Activated T-cell treated with anti-CD3 and anti-CD28 coated beads for 1 hour (primary cell): ENCODE measurements around the gene MED12L.
A peak's percentile ranks its signal among the peaks of the same experiment; 100 is the strongest.
"Not testable (repeated sequence)": the region's sequence is repeated elsewhere in the genome, so short reads cannot be mapped to it uniquely, and the experiment has no call there.

ENCODE experiments used
- DNase-seq: peaks from one replicate; pipeline ENCODE4 v3.0.0-alpha.2; 2020; ENCODE audit warnings: low read depth

MED12L gene

GRCh38 chr3:151213151-151213550 lies 127.7 kb downstream of the MED12L start:
- DNase-seq: no peak

GRCh38 chr3:151213881-151214280 lies 128.4 kb downstream of the MED12L start:
- no peak for DNase-seq

GRCh38 chr3:151214459-151214858 lies 129.0 kb downstream of the MED12L start:
- no peak for DNase-seq

GRCh38 chr3:151216641-151217607 lies 131.5 kb downstream of the MED12L start:
- no peak for DNase-seq

- DNase-seq: no peak
Observed at GRCh38 chr3:151218136-151218535, 132.7 kb downstream of the MED12L start.

- no peak for DNase-seq
Observed at GRCh38 chr3:151219056-151219455, 133.6 kb downstream of the MED12L start.

- no peak for DNase-seq
Observed at GRCh38 chr3:151224268-151224866, 138.9 kb downstream of the MED12L start.

GRCh38 chr3:151225040-151225975 lies 139.8 kb downstream of the MED12L start:
- DNase-seq: no peak

- no peak for DNase-seq
Observed at GRCh38 chr3:151226088-151226563, 140.7 kb downstream of the MED12L start.

- DNase-seq: no peak
Observed at GRCh38 chr3:151226825-151227224, 141.4 kb downstream of the MED12L start.

- no peak for DNase-seq
Observed at GRCh38 chr3:151227266-151227806, 141.9 kb downstream of the MED12L start.

GRCh38 chr3:151227807-151228665 lies 142.6 kb downstream of the MED12L start:
- peak; percentile 64 for DNase-seq

- no peak for DNase-seq
Observed at GRCh38 chr3:151228666-151229040, 143.2 kb downstream of the MED12L start.

- DNase-seq: no peak
Observed at GRCh38 chr3:151230646-151231045, 145.2 kb downstream of the MED12L start.

- not testable (repeated sequence) for DNase-seq
Observed at GRCh38 chr3:151232403-151232802, 146.9 kb downstream of the MED12L start.

- DNase-seq: no peak
Observed at GRCh38 chr3:151232991-151233390, 147.5 kb downstream of the MED12L start.

GRCh38 chr3:151234825-151235224 lies 149.4 kb downstream of the MED12L start:
- DNase-seq: no peak

GRCh38 chr3:151236316-151236715 lies 150.9 kb downstream of the MED12L start:
- DNase-seq: no peak

- no peak for DNase-seq
Observed at GRCh38 chr3:151236736-151237135, 151.3 kb downstream of the MED12L start.

- not testable (repeated sequence) for DNase-seq
Observed at GRCh38 chr3:151242006-151242405, 156.5 kb downstream of the MED12L start.
